ENCODE measurements around the gene OCSTAMP. TPM values are rescaled to one million over a fixed set of nuclear protein-coding genes. Genes with fewer than 3 reads are reported as not detected.

Gene OCSTAMP
- total RNA-seq, 2 donors from 2014 or later, result not detected

- no peak for TF ChIP-seq CTCF (IDR thresholded peaks at IDR 0.05)
- no peak for TF ChIP-seq POLR2A (IDR thresholded peaks at IDR 0.05)
- intact Hi-C loops (cut with DNase I), result no loop called here
- no peaks in the 10 kb centered on the region for H3K4me1 ChIP-seq
- 96 to 98% methylated on average over 5 of the region's 5 CpGs for WGBS, 2 donors
- H3K4me3 ChIP-seq, result no peak overlapping the region
- DNase-seq, result no peak
- no peak for ATAC-seq
- H3K27ac ChIP-seq, result no peak overlapping the region
- no peaks in the 10 kb centered on the region for H3K9me3 ChIP-seq
- no peaks in the 10 kb centered on the region for H3K36me3 ChIP-seq (replicated peaks in 1 of 2; ENCODE audit: insufficient read depth in 1 of 2, low read depth in 2 of 2)
- no peaks in the 10 kb centered on the region for H3K27me3 ChIP-seq
These were observed 36.3 kb upstream of the OCSTAMP start for GRCh38 chr20:46586724-46587123.

- Histone ChIP-seq H3K27ac (no peak overlapping the region), H3K27me3 (no peaks in the 10 kb centered on the region), H3K36me3 (replicated peaks in 1 of 2; ENCODE audit: insufficient read depth in 1 of 2, low read depth in 2 of 2) (no peaks in the 10 kb centered on the region), H3K9me3 (no peaks in the 10 kb centered on the region), H3K4me3 (no peak overlapping the region), H3K4me1 (no peaks in the 10 kb centered on the region)
- 17% methylated on average over 2 of the region's 2 CpGs for WGBS, 2 donors
- no peak for DNase-seq
- TF ChIP-seq POLR2A (IDR thresholded peaks at IDR 0.05), result no peak
- no peak for TF ChIP-seq CTCF (IDR thresholded peaks at IDR 0.05)
- intact Hi-C loops (cut with DNase I), result no loop called here
- no peak for ATAC-seq
These were observed 34.1 kb upstream of the OCSTAMP start for GRCh38 chr20:46584508-46584907.

GRCh38 chr20:46583411-46584214, 33.2 kb upstream of the OCSTAMP start:
- Histone ChIP-seq H3K9me3 (no peaks in the 10 kb centered on the region), H3K27me3 (no peaks in the 10 kb centered on the region), H3K27ac (no peak overlapping the region), H3K36me3 (replicated peaks in 1 of 2; ENCODE audit: insufficient read depth in 1 of 2, low read depth in 2 of 2) (no peaks in the 10 kb centered on the region), H3K4me1 (no peaks in the 10 kb centered on the region), H3K4me3 (no peak overlapping the region)
- 85 to 88% methylated on average over 16 to 17 of the region's 17 CpGs for WGBS, 2 donors
- ATAC-seq (no peak), DNase-seq (no peak)
- intact Hi-C loops (cut with DNase I), result no loop called here
- TF ChIP-seq POLR2A (IDR thresholded peaks at IDR 0.05), result no peak
- no peak for TF ChIP-seq CTCF (IDR thresholded peaks at IDR 0.05)

- ATAC-seq (no peak), DNase-seq (no peak)
- no peaks in the 10 kb centered on the region for H3K36me3 ChIP-seq (replicated peaks in 1 of 2; ENCODE audit: insufficient read depth in 1 of 2, low read depth in 2 of 2)
- H3K9me3 ChIP-seq, result no peaks in the 10 kb centered on the region
- no peaks in the 10 kb centered on the region for H3K27me3 ChIP-seq
- WGBS, 2 donors, result 89 to 91% methylated on average over 5 of the region's 5 CpGs
- no peak overlapping the region for H3K27ac ChIP-seq
- no peak overlapping the region for H3K4me3 ChIP-seq
- intact Hi-C loops (cut with DNase I), result no loop called here
- no peak for TF ChIP-seq CTCF (IDR thresholded peaks at IDR 0.05)
- no peaks in the 10 kb centered on the region for H3K4me1 ChIP-seq
These were observed 32.2 kb upstream of the OCSTAMP start for GRCh38 chr20:46582648-46583047.

GRCh38 chr20:46581391-46581790, 30.9 kb upstream of the OCSTAMP start:
- H3K4me3 ChIP-seq, result no peak overlapping the region
- H3K9me3 ChIP-seq, result no peaks in the 10 kb centered on the region
- no peak for DNase-seq
- no peak overlapping the region for H3K27ac ChIP-seq
- H3K27me3 ChIP-seq, result no peaks in the 10 kb centered on the region
- TF ChIP-seq POLR2A (IDR thresholded peaks at IDR 0.05), result no peak
- TF ChIP-seq CTCF (IDR thresholded peaks at IDR 0.05), result peak in 1 of 7 experiments; percentile 12
- intact Hi-C loops (cut with DNase I), result no loop called here
- WGBS, 2 donors, result 80 to 88% methylated on average over 3 of the region's 3 CpGs
- no peaks in the 10 kb centered on the region for H3K4me1 ChIP-seq
- H3K36me3 ChIP-seq (replicated peaks in 1 of 2; ENCODE audit: insufficient read depth in 1 of 2, low read depth in 2 of 2), result no peaks in the 10 kb centered on the region
- no peak for ATAC-seq

Measured in body of pancreas (tissue), 4 donors.